Pancreas (tissue), 10 donors: ENCODE data around the gene GMPPB. TPM values are rescaled to one million over a fixed set of nuclear protein-coding genes. Genes with fewer than 3 reads are reported as not detected.

Experiments
- ATAC-seq, 4 donors: fragments of 200-7000 bp; cut with Tn5 transposase; one replicate each; pipeline versions ENCODE4 v1.8.0 to v1.9.1; 2020; ENCODE audit warnings: mild to moderate bottlenecking in 4 of 4, moderate library complexity in 4 of 4
- DNase-seq, 6 donors: peaks; one replicate each; pipeline ENCODE4 v3.0.0-alpha.2; 2020
- FAIRE-seq: peaks from 2 replicates; lab custom pipeline; 2012; peaks lifted over from hg19 to GRCh38; lab: Jason Lieb, UNC
- H3K27ac ChIP-seq, 4 donors: fragments of 200-600 bp; sonication (generic); 1 replicate in 3 of 4; 2 replicates in 1 of 4; pipeline versions ENCODE4 v1.5.0 to v1.8.0; 2020
- H3K27me3 ChIP-seq, 4 donors: fragments of 200-600 bp; one replicate each; pipeline ENCODE4 v1.8.0; 2021
- H3K36me3 ChIP-seq, 3 donors: fragments of 200-600 bp; sonication (generic) in 1 of 3; one replicate each; pipeline versions ENCODE4 v1.5.0 to v1.8.0; 2020 to 2021
- H3K4me1 ChIP-seq, 3 donors: fragments of 200-600 bp; one replicate each; pipeline ENCODE4 v1.8.0; 2021
- H3K4me3 ChIP-seq, 4 donors: fragments of 200-600 bp; sonication (generic) in 2 of 4; one replicate each; pipeline versions ENCODE4 v1.5.0 to v1.8.0; 2020 to 2021
- H3K9me3 ChIP-seq, 4 donors: fragments of 200-600 bp; one replicate each; pipeline ENCODE4 v1.8.0; 2021
- CTCF ChIP-seq, 4 donors: fragments of 200-600 bp; sonication (generic) in 3 of 4; IDR thresholded peaks; one replicate each; pipeline versions ENCODE4 v1.5.0 to v1.8.0; 2021; ENCODE audit warnings: antibody characterized with exemption in 4 of 4
- WGBS, 2 donors: extraction: QIAGEN DNeasy Blood & Tissue Kit; methylation state at CpG; one replicate each; pipeline ENCODE4 v1.1.7; 2013; 5-methylcytosine and 5-hydroxymethylcytosine counted together
- intact Hi-C, 3 donors: fragments of 100-400 bp; cut with DNase I; formaldehyde crosslinking; loops; one replicate each; pipeline versions ENCODE4 v1.11.1 to v1.14.2; 2022
- polyA plus RNA-seq, 2 donors: library from polyadenylated mRNA; stranded (reverse); fragments of 200-250 nt; gene quantifications; one replicate each; pipeline ENCODE4 v1.2.3, GENCODE V29; 2013
- total RNA-seq, 6 donors: library from RNA; stranded (reverse); fragmentation: NEBNext Ultra II Directional in 4 of 6; extraction: Animal tissue kit (Norgen Biotek cat#: 25700) in 4 of 6; gene quantifications; one replicate each; pipeline versions ENCODE4 v1.2.1 to v1.2.4, GENCODE V29; 2021 to 2023
- donor health status: healthy with polysubstance abuse.
- donor health status: DM: no; HTN: no; CAD: no; lungs with moderate emphysema.
- donor health status: DM: no; HTN: no; CAD: no.
- donor health status: control.
- donor health status: control.
- donor health status: Bipolar disorder and iron deficiency.
- donor health status: DM: yes; HTN: yes; CAD: no.
- donor health status: DM: no; HTN: no; CAD: no.
- donor health status: DM: no; HTN: no; CAD: no.
- donor health status: DM: yes; HTN: yes; CAD: no.

Gene GMPPB
- total and polyA plus RNA-seq, 8 donors = 22.4 to 46.7 (median 34.5) TPM

DNA sequence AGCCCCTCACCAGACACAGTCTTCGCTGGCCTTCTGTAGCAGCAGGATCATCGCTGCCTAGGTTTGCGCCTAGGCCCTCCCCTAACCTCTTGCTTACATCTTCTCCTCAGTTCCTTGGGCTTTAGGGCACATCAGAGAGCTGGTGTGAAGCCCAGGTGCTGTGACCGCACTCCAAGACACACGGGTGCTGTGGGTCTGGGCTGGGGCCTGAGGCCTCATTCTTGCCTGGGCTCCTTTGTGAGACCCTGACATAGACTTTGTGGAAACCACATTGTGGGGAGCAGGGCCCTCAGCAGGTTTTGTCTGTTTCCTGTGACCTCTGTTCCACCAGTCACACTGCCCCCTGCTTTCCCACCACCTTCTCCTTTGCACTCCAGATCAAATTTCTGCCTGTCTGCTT lies 12.3 kb downstream of the GMPPB start:
- Histone ChIP-seq H3K9me3 (no peaks in the 10 kb centered on the region), H3K27ac (no peak overlapping the region), H3K4me1 (no peaks in the 10 kb centered on the region), H3K27me3 (no peaks in the 10 kb centered on the region), H3K36me3 (no peaks in the 10 kb centered on the region), H3K4me3 (no peak overlapping the region)
- DNase-seq (no peak), ATAC-seq (no peak), FAIRE-seq (no peak)
- intact Hi-C loops = no loop called here
- WGBS, 2 donors = 96% methylated on average over 5 of the region's 5 CpGs
- TF ChIP-seq CTCF (IDR thresholded peaks at IDR 0.05) = no peak

- DNase-seq (no peak), ATAC-seq (no peak), FAIRE-seq (no peak)
- WGBS, 2 donors = 95 to 96% methylated on average over 8 of the region's 8 CpGs
- no peaks in the 10 kb centered on the region for H3K4me1 ChIP-seq
- no peaks in the 10 kb centered on the region for H3K9me3 ChIP-seq
- intact Hi-C loops = loop anchor here in 1 of 3 donors (10.0 kb wide), 1 partner anchor 135 kb away; no protein-coding TSS in a partner anchor
- no peak overlapping the region for H3K27ac ChIP-seq
- TF ChIP-seq CTCF (IDR thresholded peaks at IDR 0.05) = no peak
- no peak overlapping the region for H3K4me3 ChIP-seq
- H3K27me3 ChIP-seq = no peaks in the 10 kb centered on the region
- peaks cover 0 to 9% (median 0%) of the 10 kb centered on the region in 3 donors for H3K36me3 ChIP-seq
These were observed 13.9 kb downstream of the GMPPB start for GRCh38 chr3:49709852-49710251.

GRCh38 chr3:49707113-49707480 lies 16.7 kb downstream of the GMPPB start:
- H3K4me3 ChIP-seq = no peak overlapping the region
- FAIRE-seq (no peak), ATAC-seq (no peak), DNase-seq (no peak)
- H3K27ac ChIP-seq = no peak overlapping the region
- intact Hi-C loops = loop anchor here in 1 of 3 donors (10.0 kb wide), 1 partner anchor 138 kb away; no protein-coding TSS in a partner anchor
- H3K9me3 ChIP-seq = no peaks in the 10 kb centered on the region
- H3K4me1 ChIP-seq = no peaks in the 10 kb centered on the region
- no peak for TF ChIP-seq CTCF (IDR thresholded peaks at IDR 0.05)
- peaks cover 0 to 9% (median 0%) of the 10 kb centered on the region in 3 donors for H3K36me3 ChIP-seq
- WGBS, 2 donors = 71 to 79% methylated on average over 4 of the region's 4 CpGs
- H3K27me3 ChIP-seq = no peaks in the 10 kb centered on the region

DNA sequence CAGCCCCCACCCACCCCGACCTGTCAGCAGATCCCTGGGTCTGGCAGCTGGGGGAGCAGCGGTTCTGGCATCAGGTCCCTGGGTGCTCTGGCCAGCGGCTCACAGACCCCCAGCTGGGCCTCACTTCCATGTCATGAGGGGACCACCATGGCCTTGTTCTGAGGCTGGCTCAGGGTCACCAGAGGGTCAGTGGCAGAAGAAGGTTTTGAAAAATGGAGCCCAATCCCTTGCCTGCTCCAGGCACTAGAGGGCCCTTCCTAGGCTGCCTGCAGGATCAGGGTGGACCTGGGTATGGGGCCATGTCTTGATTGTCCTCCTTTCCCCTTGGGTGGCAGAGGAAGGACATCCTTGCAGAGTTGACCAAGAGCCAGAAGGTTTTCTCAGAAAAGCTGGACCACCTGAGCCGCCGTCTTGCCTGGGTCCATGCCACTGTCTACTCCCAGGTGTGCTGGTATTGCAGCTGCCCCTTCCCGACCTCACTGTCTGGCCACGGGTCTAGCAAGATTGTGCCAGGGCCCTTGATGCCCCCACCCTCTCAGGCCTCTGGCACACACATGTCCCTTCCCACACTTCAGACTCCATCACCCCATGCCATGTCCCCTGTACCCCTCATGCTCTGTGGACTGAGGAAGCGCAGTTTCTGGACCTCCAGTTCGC lies 17.2 kb downstream of the GMPPB start:
- no peak overlapping the region for H3K27ac ChIP-seq
- H3K4me1 ChIP-seq = no peaks in the 10 kb centered on the region
- no peak for ATAC-seq
- 81 to 83% methylated on average over 9 of the region's 9 CpGs for WGBS, 2 donors
- H3K9me3 ChIP-seq = no peaks in the 10 kb centered on the region
- no peak for TF ChIP-seq CTCF (IDR thresholded peaks at IDR 0.05)
- no peak for DNase-seq
- FAIRE-seq = no peak
- no peaks in the 10 kb centered on the region for H3K27me3 ChIP-seq
- H3K4me3 ChIP-seq = no peak overlapping the region
- H3K36me3 ChIP-seq = peaks cover 0 to 9% (median 0%) of the 10 kb centered on the region in 3 donors
- intact Hi-C loops = loop anchor here in 1 of 3 donors (10.0 kb wide), 1 partner anchor 138 kb away; no protein-coding TSS in a partner anchor

- Histone ChIP-seq H3K4me1 (no peaks in the 10 kb centered on the region), H3K4me3 (no peak overlapping the region), H3K27ac (no peak overlapping the region), H3K36me3 (peaks cover 0 to 9% (median 0%) of the 10 kb centered on the region in 3 donors), H3K27me3 (no peaks in the 10 kb centered on the region), H3K9me3 (no peaks in the 10 kb centered on the region)
- TF ChIP-seq CTCF (IDR thresholded peaks at IDR 0.05) = no peak
- FAIRE-seq = no peak
- DNase-seq = peak in 1 of 6 donors; percentile 46
- WGBS, 2 donors = 93 to 95% methylated on average over 17 of the region's 17 CpGs
- no peak for ATAC-seq
- intact Hi-C loops = loop anchor here in 1 of 3 donors (10.0 kb wide), 1 partner anchor 139 kb away; no protein-coding TSS in a partner anchor
These were observed 18.3 kb downstream of the GMPPB start for GRCh38 chr3:49705390-49705960.
